IPS-20b (cell line): ENCODE results near the gene ACOXL.

ENCODE experiments used
- H3K27ac ChIP-seq: one replicate; pipeline ENCODE4 v1.5.1; 2013; ENCODE audit warnings: low read length
- H3K27me3 ChIP-seq: 2 replicates; pipeline ENCODE4 v1.6.1; 2013; ENCODE audit warnings: mild to moderate bottlenecking, low read length, inconsistent platforms; ENCODE audit not compliant: insufficient read depth
- H3K36me3 ChIP-seq: 2 replicates; pipeline ENCODE4 v1.6.1; 2013; ENCODE audit warnings: low read depth, mild to moderate bottlenecking, inconsistent platforms, low read length, moderate library complexity; ENCODE audit not compliant: insufficient read depth
- H3K4me1 ChIP-seq: 2 replicates; pipeline ENCODE4 v1.6.1; 2013; ENCODE audit warnings: mild to moderate bottlenecking, control low read depth, inconsistent platforms, low read length, moderate library complexity; ENCODE audit not compliant: insufficient read depth
- H3K4me3 ChIP-seq: 2 replicates; pipeline ENCODE4 v1.5.1; 2013; ENCODE audit warnings: mild to moderate bottlenecking, low read length, inconsistent platforms
- H3K9ac ChIP-seq: 2 replicates; pipeline ENCODE4 v1.6.1; 2013; ENCODE audit warnings: low read depth, mild to moderate bottlenecking, inconsistent platforms, low read length, moderate library complexity
- H3K9me3 ChIP-seq: 2 replicates; pipeline ENCODE4 v1.6.1; 2013; ENCODE audit warnings: mild to moderate bottlenecking, low read depth, low read length, inconsistent platforms; ENCODE audit not compliant: insufficient read depth

ACOXL gene

GRCh38 chr2:111031546-111032478 is 299.4 kb downstream of the ACOXL start:
- Histone ChIP-seq H3K4me3 (no peak overlapping the region), H3K36me3 (no peaks in the 10 kb centered on the region; the same call in 1 of the 2 replicates), H3K9me3 (no peaks in the 10 kb centered on the region), H3K9ac (no peak overlapping the region), H3K4me1 (peaks cover 8% of the 10 kb centered on the region; the same call in 1 of the 2 replicates), H3K27me3 (no peaks in the 10 kb centered on the region), H3K27ac (no peak overlapping the region)

DNA sequence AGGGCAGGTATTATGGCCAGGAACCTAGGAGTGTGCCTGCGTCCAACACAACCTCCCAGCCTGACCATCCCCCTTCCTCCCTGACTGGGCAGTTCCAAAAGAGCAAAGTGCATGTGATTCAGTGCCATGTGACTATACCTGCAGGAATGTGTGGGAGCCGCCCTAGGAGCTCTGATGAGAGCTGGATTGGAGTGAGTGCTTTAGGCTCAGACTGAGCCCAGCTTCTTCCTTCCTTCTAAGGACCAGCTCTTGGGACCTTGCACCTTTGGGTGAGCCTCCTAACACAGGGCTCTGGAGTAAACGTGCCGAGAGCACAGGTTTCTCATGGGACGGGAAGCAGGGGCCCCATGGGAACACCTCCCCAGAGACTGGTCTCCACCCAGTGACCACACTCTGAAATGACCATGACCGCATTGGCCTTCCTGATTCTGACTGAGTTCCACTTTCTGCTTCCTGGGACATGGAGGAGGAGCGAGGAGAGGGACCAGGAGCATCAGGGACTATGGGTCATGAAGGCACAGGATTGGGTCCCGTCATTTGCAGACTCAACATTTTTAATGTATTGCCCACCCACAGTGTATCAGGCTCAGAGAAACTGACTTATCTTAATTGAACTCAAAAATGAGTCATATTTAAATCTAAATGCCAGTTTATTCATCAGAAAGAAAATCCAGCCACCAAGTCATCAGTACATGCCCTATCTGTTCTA is 300.5 kb downstream of the ACOXL start:
- Histone ChIP-seq H3K36me3 (no peaks in the 10 kb centered on the region; the same call in 1 of the 2 replicates), H3K27ac (no peak overlapping the region), H3K4me3 (no peak overlapping the region), H3K4me1 (peaks cover 8% of the 10 kb centered on the region; the same call in 1 of the 2 replicates), H3K9me3 (no peaks in the 10 kb centered on the region), H3K27me3 (no peaks in the 10 kb centered on the region), H3K9ac (no peak overlapping the region)

DNA sequence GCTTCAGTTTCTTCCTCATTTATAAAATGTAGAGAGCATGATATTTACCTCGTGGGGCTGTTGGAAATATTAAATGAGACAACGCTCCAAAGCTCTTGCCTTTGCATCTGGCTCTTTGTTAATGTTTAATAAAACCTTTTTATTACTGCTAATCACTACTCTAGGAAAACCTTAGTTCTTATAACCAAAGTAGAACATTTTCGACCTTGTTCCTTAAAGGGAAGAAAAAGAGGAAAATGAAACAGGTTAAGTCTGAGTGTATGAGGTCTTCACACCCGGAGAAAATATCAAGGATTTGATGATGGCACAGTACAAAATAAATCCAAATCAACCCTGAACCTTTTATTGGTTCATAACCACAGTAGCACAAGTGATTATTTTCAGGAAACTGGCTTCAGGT is 301.8 kb downstream of the ACOXL start:
- H3K9me3 ChIP-seq = no peaks in the 10 kb centered on the region
- no peaks in the 10 kb centered on the region; the same call in 1 of the 2 replicates for H3K36me3 ChIP-seq
- no peaks in the 10 kb centered on the region for H3K27me3 ChIP-seq
- H3K4me3 ChIP-seq = no peak overlapping the region
- H3K27ac ChIP-seq = no peak overlapping the region
- H3K9ac ChIP-seq = no peak overlapping the region
- peaks cover 8% of the 10 kb centered on the region; the same call in 1 of the 2 replicates for H3K4me1 ChIP-seq

GRCh38 chr2:111034606-111035005 is 302.2 kb downstream of the ACOXL start:
- Histone ChIP-seq H3K27me3 (no peaks in the 10 kb centered on the region), H3K4me1 (peaks cover 8% of the 10 kb centered on the region; the same call in 1 of the 2 replicates)

GRCh38 chr2:111035830-111036441 is 303.6 kb downstream of the ACOXL start:
- Histone ChIP-seq H3K27me3 (no peaks in the 10 kb centered on the region), H3K4me1 (no peaks in the 10 kb centered on the region), H3K27ac (no peak overlapping the region), H3K36me3 (no peaks in the 10 kb centered on the region; the same call in 1 of the 2 replicates), H3K9me3 (no peaks in the 10 kb centered on the region), H3K4me3 (no peak overlapping the region), H3K9ac (no peak overlapping the region)

More at GRCh38 chr2:111034606-111035005, 302.2 kb downstream of the ACOXL start:
- no peak overlapping the region for H3K9ac ChIP-seq
- no peaks in the 10 kb centered on the region for H3K9me3 ChIP-seq
- no peak overlapping the region for H3K27ac ChIP-seq
- H3K36me3 ChIP-seq = no peaks in the 10 kb centered on the region; the same call in 1 of the 2 replicates
- H3K4me3 ChIP-seq = no peak overlapping the region

DNA sequence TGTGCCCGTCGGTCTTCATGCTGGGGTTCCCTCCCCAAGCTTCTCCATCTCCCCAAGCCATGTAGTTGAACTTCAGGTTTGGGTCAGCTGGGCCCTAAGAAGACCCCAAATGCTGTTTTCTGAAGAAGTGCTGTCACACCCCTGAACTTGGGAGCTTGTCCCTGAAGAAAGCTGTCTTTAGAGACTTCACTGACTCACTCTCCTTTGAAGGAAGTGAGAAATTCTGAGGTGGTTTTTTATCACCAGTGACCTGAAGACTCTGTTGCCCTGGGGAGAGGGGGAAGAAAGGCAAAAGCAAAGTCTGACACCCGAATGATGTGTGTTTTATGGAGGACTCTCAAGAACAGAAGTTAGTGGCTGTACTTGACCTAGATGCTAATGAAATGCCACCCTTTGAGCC is 304.8 kb downstream of the ACOXL start:
- no peaks in the 10 kb centered on the region for H3K4me1 ChIP-seq
- no peak overlapping the region for H3K9ac ChIP-seq
- H3K27ac ChIP-seq = no peak overlapping the region
- no peak overlapping the region for H3K4me3 ChIP-seq
- no peaks in the 10 kb centered on the region for H3K27me3 ChIP-seq
- no peaks in the 10 kb centered on the region for H3K9me3 ChIP-seq
- no peaks in the 10 kb centered on the region; the same call in 1 of the 2 replicates for H3K36me3 ChIP-seq

GRCh38 chr2:111039628-111040383 is 307.4 kb downstream of the ACOXL start:
- Histone ChIP-seq H3K4me1 (no peaks in the 10 kb centered on the region), H3K9me3 (no peaks in the 10 kb centered on the region), H3K27me3 (no peaks in the 10 kb centered on the region), H3K9ac (no peak overlapping the region), H3K4me3 (no peak overlapping the region), H3K36me3 (no peaks in the 10 kb centered on the region), H3K27ac (no peak overlapping the region)

GRCh38 chr2:111041398-111042202 is 309.2 kb downstream of the ACOXL start:
- no peak overlapping the region for H3K9ac ChIP-seq
- no peaks in the 10 kb centered on the region for H3K36me3 ChIP-seq
- no peaks in the 10 kb centered on the region for H3K9me3 ChIP-seq
- H3K27me3 ChIP-seq = no peaks in the 10 kb centered on the region
- H3K4me1 ChIP-seq = no peaks in the 10 kb centered on the region
- no peak overlapping the region for H3K27ac ChIP-seq
- no peak overlapping the region for H3K4me3 ChIP-seq

DNA sequence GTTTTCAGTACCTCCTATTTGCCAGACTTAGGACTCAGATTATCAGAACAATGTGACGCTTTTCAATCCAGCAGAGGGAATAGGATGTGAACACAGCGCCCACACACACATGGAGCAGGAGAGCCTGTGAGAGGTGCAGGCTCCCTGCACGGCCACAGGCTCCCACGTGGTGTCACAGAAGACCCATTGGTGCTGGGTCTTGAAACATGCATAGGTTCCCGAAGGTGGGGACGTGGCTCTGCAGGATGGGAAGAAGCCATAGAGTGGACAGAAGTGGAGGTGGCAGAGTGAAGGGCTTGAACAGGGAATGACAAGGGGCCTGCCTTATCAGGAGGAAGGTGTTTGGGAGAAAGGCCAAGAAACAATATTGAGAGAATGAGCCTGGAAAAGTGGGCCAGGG is 309.9 kb downstream of the ACOXL start:
- Histone ChIP-seq H3K36me3 (no peaks in the 10 kb centered on the region), H3K9me3 (no peaks in the 10 kb centered on the region), H3K4me1 (no peaks in the 10 kb centered on the region), H3K27ac (no peak overlapping the region), H3K27me3 (no peaks in the 10 kb centered on the region), H3K9ac (no peak overlapping the region), H3K4me3 (no peak overlapping the region)

DNA sequence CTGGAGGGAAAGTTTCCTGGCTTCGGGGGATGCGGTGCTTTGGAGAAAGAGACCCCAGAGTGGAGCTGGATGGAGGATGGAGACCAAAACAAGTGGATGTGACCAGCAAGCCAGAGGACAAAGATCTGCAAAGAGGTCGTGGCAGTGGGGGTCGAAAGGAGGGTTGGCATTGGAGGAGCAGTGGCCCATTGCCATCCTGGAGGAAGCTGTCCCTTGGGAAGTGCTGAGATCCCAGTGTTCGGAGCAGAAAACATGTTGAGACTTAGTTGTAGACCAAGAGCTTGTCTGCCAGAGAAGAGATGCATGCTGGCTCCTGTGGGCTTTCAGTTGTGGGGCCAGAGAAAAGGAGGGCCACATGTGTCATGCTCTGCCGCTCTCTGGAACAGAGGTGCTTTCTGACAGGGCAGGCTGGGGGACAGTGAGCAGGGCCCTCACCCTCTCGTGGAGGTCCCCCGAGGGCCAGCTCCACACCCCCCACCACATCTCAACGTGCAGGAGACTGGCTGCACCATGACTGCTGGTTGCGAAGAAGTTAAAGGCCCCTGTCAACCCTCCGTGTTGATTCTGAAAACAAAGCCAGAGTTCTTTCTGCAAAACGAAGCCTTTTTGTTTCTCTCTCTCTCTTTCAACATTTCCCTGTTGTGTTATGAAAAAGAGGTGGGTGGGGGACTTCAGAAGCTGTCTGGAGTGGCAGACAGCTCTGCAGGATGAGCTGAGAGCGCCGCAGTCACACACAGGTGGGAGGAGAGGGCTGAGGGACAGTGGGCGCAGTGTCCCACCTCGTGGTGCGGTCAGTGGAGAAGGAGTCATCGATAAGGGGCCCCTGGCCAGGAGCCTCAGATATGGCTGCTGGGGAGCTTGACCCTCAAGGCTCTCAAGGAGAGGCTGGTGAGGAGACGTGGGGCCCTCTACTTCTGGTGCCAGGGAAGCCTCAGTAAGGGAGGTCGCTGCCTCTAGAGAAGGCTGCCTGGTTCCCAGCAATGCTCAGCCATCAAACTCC is 310.7 kb downstream of the ACOXL start:
- Histone ChIP-seq H3K9me3 (no peaks in the 10 kb centered on the region), H3K36me3 (no peaks in the 10 kb centered on the region), H3K27ac (no peak overlapping the region), H3K4me3 (no peak overlapping the region), H3K4me1 (no peaks in the 10 kb centered on the region), H3K27me3 (no peaks in the 10 kb centered on the region), H3K9ac (no peak overlapping the region)
